Mucosa of rectum (tissue), 2 donors: Measurements from ENCODE around the gene C16orf96.

Experiments
- H3K27ac ChIP-seq, 2 donors: one replicate each; pipeline ENCODE4 v1.7.0; 2013; ENCODE audit warnings: inconsistent platforms in 2 of 2, low read depth in 2 of 2, low read length in 2 of 2
- H3K27me3 ChIP-seq, 2 donors: one replicate each; pipeline ENCODE4 v1.7.0; 2013; ENCODE audit warnings: low read length in 2 of 2; ENCODE audit not compliant: control insufficient read depth in 2 of 2, insufficient read depth in 2 of 2
- H3K36me3 ChIP-seq, 2 donors: one replicate each; pipeline ENCODE4 v1.7.0; 2013; ENCODE audit warnings: low read length in 2 of 2; ENCODE audit not compliant: control insufficient read depth in 2 of 2, insufficient read depth in 2 of 2
- H3K4me1 ChIP-seq, 2 donors: one replicate each; pipeline ENCODE4 v1.7.0; 2013; ENCODE audit warnings: low read length in 2 of 2, mild to moderate bottlenecking in 1 of 2; ENCODE audit not compliant: control insufficient read depth in 2 of 2, insufficient read depth in 2 of 2
- H3K4me3 ChIP-seq, 2 donors: one replicate each; pipeline ENCODE4 v1.7.0; 2013; ENCODE audit warnings: low read length in 2 of 2
- H3K9ac ChIP-seq, 2 donors: one replicate each; pipeline ENCODE4 v1.7.0; 2013; ENCODE audit warnings: low read length in 2 of 2, low read depth in 1 of 2, mild to moderate bottlenecking in 1 of 2
- H3K9me3 ChIP-seq, 2 donors: one replicate each; pipeline ENCODE4 v1.7.0; 2013; ENCODE audit warnings: low read length in 2 of 2; ENCODE audit not compliant: control insufficient read depth in 2 of 2
- donor health status: healthy.
- donor health status: Normal muscosa, but diverticular disease.

C16orf96 gene

DNA sequence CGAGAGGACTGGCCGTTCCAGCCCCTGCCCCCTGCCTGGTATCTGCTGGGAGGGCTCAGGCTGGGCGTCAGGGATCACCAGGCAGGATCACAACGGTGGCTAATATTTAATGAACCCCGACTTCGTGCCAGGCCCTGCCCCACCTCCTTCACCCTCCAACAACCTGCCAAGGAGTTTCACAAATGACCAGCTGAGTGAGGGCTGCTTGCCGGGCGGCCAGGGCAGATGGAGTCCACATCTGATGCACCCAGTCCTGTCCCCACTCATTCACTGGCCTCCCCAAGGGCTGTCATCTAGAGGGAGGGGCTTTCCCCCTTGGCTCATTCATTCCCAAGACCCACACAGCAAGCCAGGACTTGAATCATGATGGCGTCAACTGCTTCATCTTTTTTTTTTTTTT is 41.0 kb downstream of the C16orf96 start:
- H3K4me3 ChIP-seq: no peak overlapping the region
- no peak overlapping the region for H3K9ac ChIP-seq
- H3K4me1 ChIP-seq: peaks cover 0 to 3% of the 10 kb centered on the region in 2 donors
- H3K9me3 ChIP-seq: no peaks in the 10 kb centered on the region
- peaks cover 0 to 2% of the 10 kb centered on the region in 2 donors for H3K27me3 ChIP-seq
- no peak overlapping the region for H3K27ac ChIP-seq
- no peaks in the 10 kb centered on the region for H3K36me3 ChIP-seq

DNA sequence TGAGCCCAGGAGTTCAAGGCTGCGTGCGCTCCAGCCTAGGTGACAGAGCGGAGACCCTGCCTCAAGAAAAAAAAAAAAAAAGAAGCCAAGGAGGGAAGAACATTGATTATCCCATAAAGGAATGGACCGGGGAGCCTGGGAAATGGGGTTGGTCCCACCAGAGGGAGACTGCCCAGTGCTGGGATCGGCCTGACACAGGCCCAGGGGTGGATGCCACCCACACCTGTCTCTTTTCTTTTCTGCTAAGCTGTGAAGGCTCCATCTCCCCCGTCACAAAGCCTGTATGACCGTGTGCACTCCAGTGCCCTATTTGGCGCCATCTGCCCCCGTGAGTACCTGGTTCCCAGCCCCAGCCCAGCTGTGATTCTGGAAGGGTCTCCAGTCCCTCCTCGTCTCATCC is 42.9 kb downstream of the C16orf96 start:
- Histone ChIP-seq H3K9me3 (no peaks in the 10 kb centered on the region), H3K9ac (no peak overlapping the region), H3K36me3 (no peaks in the 10 kb centered on the region), H3K27ac (no peak overlapping the region), H3K4me3 (no peak overlapping the region), H3K27me3 (peaks cover 2 to 3% of the 10 kb centered on the region in 2 donors), H3K4me1 (peaks cover 0 to 3% of the 10 kb centered on the region in 2 donors)

DNA sequence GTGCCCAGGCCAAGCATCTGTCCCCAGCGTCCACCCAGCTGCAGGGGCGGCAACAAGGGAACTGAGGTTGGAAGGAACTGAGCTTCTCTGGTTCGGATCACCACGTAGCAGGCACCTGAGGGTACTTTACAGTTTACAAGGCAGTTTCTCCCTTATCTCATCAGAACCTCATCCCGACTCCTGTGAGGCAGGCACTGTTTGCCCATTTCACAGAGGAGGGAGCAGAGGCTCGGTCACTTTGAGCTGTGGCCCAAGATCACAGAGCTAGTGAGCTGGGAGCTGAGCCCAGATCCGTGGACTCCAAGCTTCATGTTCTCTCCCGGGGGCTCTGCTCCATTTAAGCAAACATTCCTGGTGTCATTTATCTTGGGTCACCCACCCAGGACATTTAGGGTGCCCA is 43.4 kb downstream of the C16orf96 start:
- Histone ChIP-seq H3K27ac (no peak overlapping the region), H3K4me3 (no peak overlapping the region), H3K9me3 (no peaks in the 10 kb centered on the region), H3K4me1 (peaks cover 0 to 3% of the 10 kb centered on the region in 2 donors), H3K27me3 (peaks cover 2 to 3% of the 10 kb centered on the region in 2 donors), H3K36me3 (no peaks in the 10 kb centered on the region), H3K9ac (no peak overlapping the region)

GRCh38 chr16:4601036-4601863 is 45.1 kb downstream of the C16orf96 start:
- Histone ChIP-seq H3K36me3 (no peaks in the 10 kb centered on the region), H3K27me3 (peaks cover 2 to 3% of the 10 kb centered on the region in 2 donors), H3K4me3 (no peak overlapping the region), H3K27ac (no peak overlapping the region), H3K4me1 (peaks cover 0 to 3% of the 10 kb centered on the region in 2 donors), H3K9ac (no peak overlapping the region), H3K9me3 (no peaks in the 10 kb centered on the region)

- no peak overlapping the region for H3K9ac ChIP-seq
- H3K27me3 ChIP-seq: peaks cover 2 to 3% of the 10 kb centered on the region in 2 donors
- H3K9me3 ChIP-seq: no peaks in the 10 kb centered on the region
- H3K4me3 ChIP-seq: no peak overlapping the region
- H3K4me1 ChIP-seq: peaks cover 0 to 3% of the 10 kb centered on the region in 2 donors
- no peak overlapping the region for H3K27ac ChIP-seq
- H3K36me3 ChIP-seq: no peaks in the 10 kb centered on the region
Measured at GRCh38 chr16:4601864-4602186, 45.7 kb downstream of the C16orf96 start.

DNA sequence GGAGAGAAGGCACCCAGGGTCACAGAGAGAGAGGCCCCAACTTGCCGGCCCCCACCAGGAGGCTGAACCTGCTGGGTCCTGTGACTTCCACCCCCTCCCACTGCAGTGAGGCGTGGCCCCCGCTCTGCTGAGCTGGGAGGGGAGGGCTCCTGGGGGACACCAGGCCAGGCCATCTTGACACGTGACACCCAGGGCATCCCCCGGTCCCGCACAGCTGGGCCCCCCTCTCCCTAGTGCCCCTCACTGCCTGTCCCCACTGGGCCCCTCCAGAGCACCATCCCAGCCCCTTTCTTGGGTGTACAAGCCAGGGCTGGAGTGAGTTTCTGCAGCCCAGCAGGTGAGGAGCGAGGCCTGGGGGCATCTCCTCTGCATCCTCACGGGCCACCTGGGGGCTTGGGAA is 46.2 kb downstream of the C16orf96 start:
- peaks cover 2 to 3% of the 10 kb centered on the region in 2 donors for H3K27me3 ChIP-seq
- H3K36me3 ChIP-seq: peaks cover 0 to 1% of the 10 kb centered on the region in 2 donors
- H3K9me3 ChIP-seq: no peaks in the 10 kb centered on the region
- no peak overlapping the region for H3K4me3 ChIP-seq
- no peak overlapping the region for H3K27ac ChIP-seq
- no peak overlapping the region for H3K9ac ChIP-seq
- H3K4me1 ChIP-seq: peaks cover 0 to 3% of the 10 kb centered on the region in 2 donors

DNA sequence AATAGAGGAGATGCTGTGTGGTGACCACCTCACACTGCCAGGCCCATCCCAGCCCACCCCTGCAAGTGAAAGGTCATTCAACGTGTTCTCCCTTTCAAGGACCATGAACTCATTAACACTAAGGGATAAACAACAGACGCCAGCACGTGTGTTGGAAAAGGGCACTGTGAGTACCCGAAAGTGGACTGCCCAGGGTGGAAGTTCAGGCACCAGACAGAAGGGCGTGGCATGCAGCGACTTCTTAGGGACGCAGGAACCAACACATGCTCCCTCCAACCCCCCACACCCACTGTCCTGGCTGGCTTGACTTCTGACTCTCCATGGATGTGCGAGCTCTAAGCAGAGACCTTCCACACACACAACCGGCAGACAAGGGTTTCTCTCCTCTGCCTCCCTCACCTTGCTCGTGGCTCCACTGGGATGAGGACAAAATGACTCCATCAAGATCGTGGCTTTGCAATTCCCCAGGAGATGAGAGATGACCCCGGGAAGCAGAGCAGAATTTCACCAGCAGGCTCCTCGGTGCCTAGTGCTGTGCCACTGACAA is 47.6 kb downstream of the C16orf96 start:
- peaks cover 2 to 3% of the 10 kb centered on the region in 2 donors for H3K27me3 ChIP-seq
- no peak overlapping the region for H3K27ac ChIP-seq
- no peak overlapping the region for H3K4me3 ChIP-seq
- peaks cover 0 to 3% of the 10 kb centered on the region in 2 donors for H3K4me1 ChIP-seq
- no peak overlapping the region for H3K9ac ChIP-seq
- H3K9me3 ChIP-seq: no peaks in the 10 kb centered on the region
- peaks cover 3 to 11% of the 10 kb centered on the region in 2 donors for H3K36me3 ChIP-seq

DNA sequence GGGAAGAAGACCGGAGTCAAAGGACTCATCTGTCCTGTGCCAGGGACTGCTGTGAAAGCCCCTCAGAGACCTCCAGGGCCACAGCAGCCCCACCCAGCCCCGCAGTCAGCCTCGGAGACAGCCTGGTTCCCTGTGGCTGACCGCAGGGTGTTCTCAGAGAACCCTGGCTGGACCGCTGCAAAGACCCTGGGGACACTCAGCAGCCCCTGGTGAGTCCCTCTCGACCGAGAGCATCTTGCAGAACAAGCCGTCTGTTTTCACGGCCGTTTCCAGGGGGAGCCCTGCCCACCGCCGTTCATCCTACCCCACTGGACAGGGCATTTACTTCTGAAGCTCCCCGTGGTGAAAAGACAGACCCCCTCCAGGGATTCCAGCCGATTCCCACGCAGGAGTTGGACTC is 48.3 kb downstream of the C16orf96 start:
- Histone ChIP-seq H3K4me1 (peaks cover 0 to 3% of the 10 kb centered on the region in 2 donors), H3K4me3 (no peak overlapping the region), H3K9ac (no peak overlapping the region), H3K36me3 (peaks cover 3 to 11% of the 10 kb centered on the region in 2 donors), H3K9me3 (no peaks in the 10 kb centered on the region), H3K27ac (no peak overlapping the region), H3K27me3 (peaks cover 2 to 3% of the 10 kb centered on the region in 2 donors)

DNA sequence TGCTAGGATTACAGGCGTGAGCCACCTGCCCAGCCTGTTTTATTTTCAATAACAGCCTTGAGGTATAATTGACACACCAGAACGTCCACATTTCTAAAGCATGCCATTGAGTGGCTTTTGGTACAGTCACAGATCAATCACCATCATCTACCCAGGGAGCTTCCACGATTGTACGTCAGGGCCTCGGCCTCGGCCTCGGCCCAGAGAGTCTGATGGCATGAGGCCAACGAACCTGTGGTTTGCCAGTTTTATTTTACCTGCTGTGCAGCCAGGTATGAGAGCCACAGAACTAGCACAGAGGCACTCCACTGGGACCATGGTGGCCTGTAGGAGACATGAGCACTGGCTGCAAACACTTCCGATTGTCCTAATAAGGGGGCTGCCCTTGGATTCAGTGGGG is 50.2 kb downstream of the C16orf96 start:
- Histone ChIP-seq H3K4me3 (no peak overlapping the region), H3K27ac (no peak overlapping the region), H3K9ac (no peak overlapping the region), H3K36me3 (peaks cover 3 to 11% of the 10 kb centered on the region in 2 donors), H3K9me3 (no peaks in the 10 kb centered on the region), H3K27me3 (peaks cover 2 to 3% of the 10 kb centered on the region in 2 donors), H3K4me1 (peaks cover 0 to under 1% of the 10 kb centered on the region in 2 donors)

GRCh38 chr16:4607841-4608703 is 51.9 kb downstream of the C16orf96 start:
- no peak overlapping the region for H3K4me3 ChIP-seq
- no peak overlapping the region for H3K9ac ChIP-seq
- no peaks in the 10 kb centered on the region for H3K9me3 ChIP-seq
- no peak overlapping the region for H3K27ac ChIP-seq
- H3K4me1 ChIP-seq: peaks cover 5% of the 10 kb centered on the region in 2 donors
- H3K27me3 ChIP-seq: no peaks in the 10 kb centered on the region
- H3K36me3 ChIP-seq: peaks cover 3 to 11% of the 10 kb centered on the region in 2 donors
